HepG2 (cell line): ENCODE data around the gene ZNF485. TPM values are rescaled to one million over a fixed set of nuclear protein-coding genes. Genes with fewer than 3 reads are reported as not detected.

Experiments used
- ATF7-NPFF ChIP-seq: sonication (generic); formaldehyde crosslinking; IDR thresholded peaks from 2 replicates; pipeline ENCODE4 v1.8.1; 2023; ENCODE audit warnings: mild to moderate bottlenecking, low read depth, missing genetic modification reagents, moderate library complexity
- HNF4G ChIP-seq, 2 experiments: sonication (generic) in 1 of 2; formaldehyde crosslinking in 1 of 2; IDR thresholded peaks; 2 replicates each; pipeline versions ENCODE4 v1.4.0 to v1.6.1; 2011 to 2020; ENCODE audit warnings: borderline replicate concordance in 2 of 2, low read depth in 2 of 2, mild to moderate bottlenecking in 2 of 2, low read length in 1 of 2, missing genetic modification reagents in 1 of 2, moderate library complexity in 1 of 2
- HNRNPK ChIP-seq: fragments of 200-400 bp; formaldehyde crosslinking; IDR thresholded peaks from 2 replicates; pipeline ENCODE4 v1.6.1; 2018; ENCODE audit warnings: low read length, low read depth, moderate library complexity, mild to moderate bottlenecking; ENCODE audit not compliant: poor library complexity, severe bottlenecking
- KLF12 ChIP-seq: sonication (generic); formaldehyde crosslinking; IDR thresholded peaks from 2 replicates; pipeline ENCODE4 v1.4.0; 2020; ENCODE audit warnings: missing genetic modification reagents, borderline replicate concordance
- LCORL ChIP-seq, 2 experiments: fragments of 450-650 bp in 1 of 2; sonication (generic) in 1 of 2; formaldehyde crosslinking in 1 of 2; IDR thresholded peaks; 2 replicates each; pipeline versions ENCODE4 v1.5.0 to v1.6.1; 2017 to 2020; ENCODE audit warnings: antibody characterized with exemption in 1 of 2, missing genetic modification reagents in 1 of 2
- NFE2 ChIP-seq: sonication (generic); formaldehyde crosslinking; IDR thresholded peaks from 2 replicates; pipeline ENCODE4 v1.4.0; 2020; ENCODE audit warnings: missing genetic modification reagents
- NR2F1 ChIP-seq, 2 experiments: fragments of 450-650 bp in 1 of 2; formaldehyde crosslinking in 1 of 2; IDR thresholded peaks; 2 replicates each; pipeline versions ENCODE4 v1.5.0 to v1.6.1; 2016 to 2020; ENCODE audit warnings: mild to moderate bottlenecking in 1 of 2, missing compliant biosample characterization in 1 of 2, missing genetic modification reagents in 1 of 2, moderate library complexity in 1 of 2
- PHF5A ChIP-seq: IDR thresholded peaks from one replicate; pipeline ENCODE4 v1.6.1; 2018; ENCODE audit warnings: low read depth, missing genetic modification reagents; ENCODE audit not compliant: unreplicated experiment
- POLR2A ChIP-seq, 2 experiments: IDR thresholded peaks; 2 replicates each; pipeline ENCODE4 v1.6.1; 2011; ENCODE audit warnings: low read depth in 2 of 2, low read length in 2 of 2, mild to moderate bottlenecking in 1 of 2, moderate library complexity in 1 of 2; ENCODE audit not compliant: insufficient read depth in 1 of 2
- RFXANK ChIP-seq: IDR thresholded peaks from 2 replicates; pipeline ENCODE4 v1.6.1; 2016
- SIN3A ChIP-seq: IDR thresholded peaks from 2 replicates; pipeline ENCODE4 v1.6.1; 2011; ENCODE audit warnings: low read depth, mild to moderate bottlenecking, control low read depth, low read length, borderline replicate concordance
- ZBTB7A ChIP-seq: sonication (generic); formaldehyde crosslinking; IDR thresholded peaks from 2 replicates; pipeline ENCODE4 v1.8.0; 2022; ENCODE audit warnings: mild to moderate bottlenecking, missing genetic modification reagents
- ZC3H4 ChIP-seq: sonication (generic); formaldehyde crosslinking; IDR thresholded peaks from 2 replicates; pipeline ENCODE4 v1.4.0; 2020; ENCODE audit warnings: missing genetic modification reagents, borderline replicate concordance
- ZMAT3 ChIP-seq: sonication (generic); formaldehyde crosslinking; conservative IDR thresholded peaks from 2 replicates; pipeline ENCODE4 v1.7.0; 2021; ENCODE audit warnings: missing genetic modification reagents
- ZMYM4 ChIP-seq: sonication (generic); formaldehyde crosslinking; IDR thresholded peaks from 2 replicates; pipeline ENCODE4 v1.8.1; 2023; ENCODE audit warnings: mild to moderate bottlenecking, missing genetic modification reagents
- ZNF224 ChIP-seq: sonication (generic); formaldehyde crosslinking; IDR thresholded peaks from 2 replicates; pipeline ENCODE4 v1.5.0; 2020; ENCODE audit warnings: mild to moderate bottlenecking, missing genetic modification reagents
- ZNF713 ChIP-seq: sonication (generic); formaldehyde crosslinking; IDR thresholded peaks from 2 replicates; pipeline ENCODE4 v1.4.0; 2020; ENCODE audit warnings: mild to moderate bottlenecking, missing genetic modification reagents
- polyA plus RNA-seq, 8 experiments: library from polyadenylated mRNA; depleted of rRNA in 3 of 8; stranded (reverse) in 7 of 8; unstranded in 1 of 8; fragments of >200 nt; fragmentation: Illumina TruSeq in 4 of 8; extraction: Trizol in 4 of 8; gene quantifications; 2 replicates each; pipeline versions ENCODE4 v1.2.1 to v1.2.3, GENCODE V29; 2011 to 2016; ENCODE audit warnings: low read depth in 4 of 8, missing spikeins in 1 of 8, mixed read lengths in 1 of 8; ENCODE audit not compliant: insufficient read depth in 1 of 8
- total RNA-seq, 5 experiments: library from RNA; depleted of rRNA; stranded (reverse); fragments of >200 nt; fragmentation: Illumina TruSeq; extraction: Trizol; gene quantifications; 2 replicates each; pipeline ENCODE4 v1.2.3, GENCODE V29; 2016; ENCODE audit warnings: low read depth in 1 of 5
- TF ChIP-seq, protein P1 (sequence below): sonication (generic); formaldehyde crosslinking; IDR thresholded peaks from 2 replicates; pipeline ENCODE4 v1.8.0; 2022; ENCODE audit warnings: missing genetic modification reagents, mild to moderate bottlenecking, moderate library complexity, borderline replicate concordance
- TF ChIP-seq, protein P2 (sequence below): sonication (generic); formaldehyde crosslinking; IDR thresholded peaks from 2 replicates; pipeline ENCODE4 v1.5.1; 2020; ENCODE audit warnings: mild to moderate bottlenecking, missing genetic modification reagents, moderate library complexity
- TF ChIP-seq, protein P3 (sequence below): sonication (generic); formaldehyde crosslinking; IDR thresholded peaks from 2 replicates; pipeline ENCODE4 v1.8.1; 2023; ENCODE audit warnings: mild to moderate bottlenecking, inconsistent platforms, moderate library complexity, missing genetic modification reagents, borderline replicate concordance

Gene ZNF485
- total and polyA plus RNA-seq, 2 of the 13 experiments (the other 11 are each of a cell fraction or from before 2014, with no cell fraction given): 1.4 to 3.3 TPM

DNA sequence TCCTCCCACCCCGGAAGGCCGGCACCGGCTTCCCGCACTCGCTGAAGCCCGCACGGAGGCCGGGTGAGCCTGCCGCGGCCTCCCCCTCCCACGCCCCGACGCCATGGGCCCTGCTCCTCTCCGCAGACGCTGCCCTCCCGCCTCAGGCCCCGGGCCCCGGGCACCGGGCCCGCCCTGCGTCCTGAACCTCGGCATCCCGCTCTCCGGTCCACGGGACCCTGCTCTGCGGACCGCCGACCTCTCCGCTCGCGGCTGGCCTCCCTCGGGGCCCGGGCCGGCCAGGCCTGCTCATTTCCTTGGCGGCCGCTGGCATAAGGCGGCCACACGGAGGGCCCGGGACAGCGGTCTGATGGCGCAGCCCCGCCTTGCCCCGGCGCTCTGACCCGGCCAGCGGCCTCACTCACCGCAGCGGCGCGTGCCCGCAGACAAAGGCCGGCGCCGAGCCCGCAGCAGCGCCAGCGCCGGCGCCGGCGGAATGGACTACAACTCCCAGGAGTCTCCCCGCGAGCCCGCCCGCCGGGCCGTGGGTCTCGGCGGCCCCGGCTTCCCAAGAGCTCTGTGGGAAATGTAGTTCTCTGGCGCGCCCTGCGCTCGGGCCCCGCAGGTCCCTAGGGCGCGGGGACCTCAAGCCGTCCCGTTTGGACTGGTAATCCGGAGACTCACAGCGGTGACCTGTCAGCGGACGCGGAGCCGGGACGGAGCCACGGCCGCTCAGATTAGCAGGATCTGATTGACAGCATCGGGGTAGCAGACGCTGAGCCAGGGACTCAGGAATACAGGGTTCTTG, 42.4 kb downstream of the ZNF485 start, which contains the start of gene ZNF32 (continued):
- no peak for TF ChIP-seq ZNF713 (CRISPR knock-in tag)
- TF ChIP-seq, protein P1, sequence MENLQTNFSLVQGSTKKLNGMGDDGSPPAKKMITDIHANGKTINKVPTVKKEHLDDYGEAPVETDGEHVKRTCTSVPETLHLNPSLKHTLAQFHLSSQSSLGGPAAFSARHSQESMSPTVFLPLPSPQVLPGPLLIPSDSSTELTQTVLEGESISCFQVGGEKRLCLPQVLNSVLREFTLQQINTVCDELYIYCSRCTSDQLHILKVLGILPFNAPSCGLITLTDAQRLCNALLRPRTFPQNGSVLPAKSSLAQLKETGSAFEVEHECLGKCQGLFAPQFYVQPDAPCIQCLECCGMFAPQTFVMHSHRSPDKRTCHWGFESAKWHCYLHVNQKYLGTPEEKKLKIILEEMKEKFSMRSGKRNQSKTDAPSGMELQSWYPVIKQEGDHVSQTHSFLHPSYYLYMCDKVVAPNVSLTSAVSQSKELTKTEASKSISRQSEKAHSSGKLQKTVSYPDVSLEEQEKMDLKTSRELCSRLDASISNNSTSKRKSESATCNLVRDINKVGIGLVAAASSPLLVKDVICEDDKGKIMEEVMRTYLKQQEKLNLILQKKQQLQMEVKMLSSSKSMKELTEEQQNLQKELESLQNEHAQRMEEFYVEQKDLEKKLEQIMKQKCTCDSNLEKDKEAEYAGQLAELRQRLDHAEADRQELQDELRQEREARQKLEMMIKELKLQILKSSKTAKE: no peak
- TF ChIP-seq LCORL (IDR thresholded peaks at IDR 0.05): no peak
- 0 out of 2 replicates have a peak, but pooled peaks have one; percentile 50 for TF ChIP-seq LCORL (CRISPR knock-in tag; IDR thresholded peaks at IDR 0.05)
- no peak for TF ChIP-seq NFE2 (CRISPR knock-in tag)
- TF ChIP-seq POLR2A (IDR thresholded peaks at IDR 0.05; ENCODE audit: insufficient read depth in 1 of 2, low read depth in 2 of 2, low read length in 2 of 2): 0 out of 4 replicates have a peak, but pooled peaks of 1 of the 2 experiments have one; percentile 40
- TF ChIP-seq ZNF224: 0 out of 2 replicates have a peak, but pooled peaks have one; percentile 39
- TF ChIP-seq ZMYM4 (CRISPR knock-in tag): peak; percentile 9; the same call in 1 of the 2 replicates
- no peak for TF ChIP-seq ZC3H4 (CRISPR knock-in tag)
- no peak for TF ChIP-seq KLF12 (CRISPR knock-in tag)
- TF ChIP-seq PHF5A (CRISPR knock-in tag): no peak
- TF ChIP-seq ZMAT3 (CRISPR knock-in tag): no peak
- TF ChIP-seq, protein P2, sequence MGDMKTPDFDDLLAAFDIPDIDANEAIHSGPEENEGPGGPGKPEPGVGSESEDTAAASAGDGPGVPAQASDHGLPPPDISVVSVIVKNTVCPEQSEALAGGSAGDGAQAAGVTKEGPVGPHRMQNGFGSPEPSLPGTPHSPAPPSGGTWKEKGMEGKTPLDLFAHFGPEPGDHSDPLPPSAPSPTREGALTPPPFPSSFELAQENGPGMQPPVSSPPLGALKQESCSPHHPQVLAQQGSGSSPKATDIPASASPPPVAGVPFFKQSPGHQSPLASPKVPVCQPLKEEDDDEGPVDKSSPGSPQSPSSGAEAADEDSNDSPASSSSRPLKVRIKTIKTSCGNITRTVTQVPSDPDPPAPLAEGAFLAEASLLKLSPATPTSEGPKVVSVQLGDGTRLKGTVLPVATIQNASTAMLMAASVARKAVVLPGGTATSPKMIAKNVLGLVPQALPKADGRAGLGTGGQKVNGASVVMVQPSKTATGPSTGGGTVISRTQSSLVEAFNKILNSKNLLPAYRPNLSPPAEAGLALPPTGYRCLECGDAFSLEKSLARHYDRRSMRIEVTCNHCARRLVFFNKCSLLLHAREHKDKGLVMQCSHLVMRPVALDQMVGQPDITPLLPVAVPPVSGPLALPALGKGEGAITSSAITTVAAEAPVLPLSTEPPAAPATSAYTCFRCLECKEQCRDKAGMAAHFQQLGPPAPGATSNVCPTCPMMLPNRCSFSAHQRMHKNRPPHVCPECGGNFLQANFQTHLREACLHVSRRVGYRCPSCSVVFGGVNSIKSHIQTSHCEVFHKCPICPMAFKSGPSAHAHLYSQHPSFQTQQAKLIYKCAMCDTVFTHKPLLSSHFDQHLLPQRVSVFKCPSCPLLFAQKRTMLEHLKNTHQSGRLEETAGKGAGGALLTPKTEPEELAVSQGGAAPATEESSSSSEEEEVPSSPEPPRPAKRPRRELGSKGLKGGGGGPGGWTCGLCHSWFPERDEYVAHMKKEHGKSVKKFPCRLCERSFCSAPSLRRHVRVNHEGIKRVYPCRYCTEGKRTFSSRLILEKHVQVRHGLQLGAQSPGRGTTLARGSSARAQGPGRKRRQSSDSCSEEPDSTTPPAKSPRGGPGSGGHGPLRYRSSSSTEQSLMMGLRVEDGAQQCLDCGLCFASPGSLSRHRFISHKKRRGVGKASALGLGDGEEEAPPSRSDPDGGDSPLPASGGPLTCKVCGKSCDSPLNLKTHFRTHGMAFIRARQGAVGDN: peak; percentile 87
- no peak for TF ChIP-seq SIN3A
- TF ChIP-seq, protein P3, sequence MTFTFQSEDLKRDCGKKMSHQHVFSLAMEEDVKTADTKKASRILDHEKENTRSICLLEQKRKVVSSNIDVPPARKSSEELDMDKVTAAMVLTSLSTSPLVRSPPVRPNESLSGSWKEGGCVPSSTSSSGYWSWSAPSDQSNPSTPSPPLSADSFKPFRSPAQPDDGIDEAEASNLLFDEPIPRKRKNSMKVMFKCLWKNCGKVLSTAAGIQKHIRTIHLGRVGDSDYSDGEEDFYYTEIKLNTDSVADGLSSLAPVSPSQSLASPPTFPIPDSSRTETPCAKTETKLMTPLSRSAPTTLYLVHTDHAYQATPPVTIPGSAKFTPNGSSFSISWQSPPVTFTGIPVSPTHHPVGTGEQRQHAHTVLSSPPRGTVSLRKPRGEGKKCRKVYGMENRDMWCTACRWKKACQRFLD (CRISPR knock-in tag): no peak
- TF ChIP-seq RFXANK (CRISPR knock-in tag): no peak
- no peak for TF ChIP-seq ZBTB7A (CRISPR knock-in tag)
- TF ChIP-seq HNF4G (IDR thresholded peaks at IDR 0.05; ENCODE audit: borderline replicate concordance, low read depth, low read length): no peak
- TF ChIP-seq HNF4G (CRISPR knock-in tag; IDR thresholded peaks at IDR 0.05; ENCODE audit: borderline replicate concordance, low read depth): no peak
- no peak for TF ChIP-seq HNRNPK
- 0 out of 2 replicates have a peak, but pooled peaks have one; percentile 53 for TF ChIP-seq ATF7-NPFF (CRISPR knock-in tag)
- TF ChIP-seq NR2F1 (CRISPR knock-in tag; IDR thresholded peaks at IDR 0.05): 0 out of 4 replicates have a peak, but pooled peaks of 1 of the 2 experiments have one; percentile 21
